Measurements from ENCODE around the gene SCN5A. TPM values are rescaled to one million over a fixed set of nuclear protein-coding genes. Genes with fewer than 3 reads are reported as not detected.

The SCN5A gene
- total RNA-seq, 1 experiment from 2014 or later = 11.5 TPM

DNA sequence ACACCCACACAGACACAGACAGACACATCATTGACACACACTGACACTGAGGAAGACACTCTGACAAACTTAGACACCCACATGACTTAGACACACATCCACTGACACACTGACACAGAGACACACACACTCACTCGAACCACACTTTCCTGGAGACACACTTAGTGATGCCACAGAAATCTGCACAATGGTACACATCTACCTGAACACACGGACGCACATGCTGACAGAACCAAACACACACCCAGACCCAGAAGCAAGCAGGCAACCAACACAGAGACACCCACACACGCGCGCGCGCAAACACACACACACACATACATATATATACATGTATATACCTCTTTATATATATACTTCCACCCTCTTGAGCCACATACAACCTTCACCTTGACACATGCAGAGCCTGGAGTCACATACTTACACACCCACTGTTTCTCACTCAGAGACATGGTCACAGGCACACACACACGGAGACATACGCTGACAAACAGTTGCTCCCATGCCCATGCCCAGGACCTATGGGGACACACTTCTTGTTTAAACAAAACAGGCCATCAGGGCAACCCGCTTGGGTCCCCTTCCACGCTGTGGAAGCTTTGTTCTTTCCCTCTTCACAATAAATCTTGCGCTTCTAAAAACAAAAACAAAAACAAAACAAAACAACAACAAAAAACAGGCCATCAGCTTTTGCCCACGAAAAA, 913 bp upstream of the SCN5A start:
- peak overlapping the region in 1 of 2 experiments; percentile 30; a peak in 1 of 4 replicates for H3K4me3 ChIP-seq (replicated peaks in 1 of 2; ENCODE audit: low read depth in 1 of 2, low read length in 2 of 2)
- no peaks in the 10 kb centered on the region for H3K9me2 ChIP-seq (ENCODE audit: insufficient read depth)
- POLR2A ChIA-PET = no interaction called here

DNA sequence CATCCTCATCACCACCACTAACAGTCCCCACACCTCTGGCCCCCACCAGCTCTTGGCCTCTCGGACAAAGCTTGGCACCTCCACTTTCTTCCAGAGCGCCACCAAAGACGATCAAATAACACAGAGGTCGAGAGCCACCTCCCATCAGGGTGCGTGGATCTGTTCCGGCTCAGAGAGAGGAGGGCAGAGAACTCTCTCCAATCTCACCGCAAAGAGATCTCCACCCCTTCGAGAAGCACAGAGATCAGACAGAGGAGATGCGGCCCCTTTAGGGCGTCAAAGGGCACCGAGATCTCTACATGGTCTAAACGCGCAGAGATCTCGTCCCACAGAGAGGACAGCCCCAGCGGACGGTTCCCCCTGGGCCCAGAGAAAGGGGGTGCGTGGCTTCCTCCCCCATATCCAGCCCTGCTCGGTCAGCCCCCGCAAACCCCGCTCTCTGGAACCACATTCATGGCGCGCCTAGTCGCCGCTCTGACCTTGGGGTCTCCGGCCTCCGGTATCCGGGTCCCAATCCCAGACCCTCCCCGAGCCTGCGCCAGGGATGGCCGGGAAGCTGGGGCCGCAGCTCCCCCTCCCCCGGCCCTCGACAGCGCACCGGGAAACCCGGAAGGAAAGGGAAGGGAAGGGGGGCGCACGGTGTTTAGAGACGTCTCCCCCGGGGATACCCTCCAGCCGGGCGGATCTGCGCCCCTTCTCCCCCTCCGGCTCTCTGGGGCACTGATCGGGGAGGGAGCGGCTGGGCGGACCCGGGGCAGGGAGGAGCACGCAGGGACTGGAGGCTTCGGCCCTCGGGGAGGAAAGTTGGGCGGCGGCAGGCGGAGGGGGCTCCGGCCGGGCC, 608 bp downstream of the SCN5A start:
- no peak overlapping the region for H2AFZ ChIP-seq (ENCODE audit: low read depth, low read length, poor library complexity, severe bottlenecking)
- POLR2A ChIA-PET = no interaction called here
- no peaks in the 10 kb centered on the region for H3K36me3 ChIP-seq (ENCODE audit: control insufficient read depth in 1 of 2, insufficient read depth in 2 of 2, low read length in 2 of 2)
- H3K4me3 ChIP-seq (replicated peaks in 1 of 2; ENCODE audit: low read depth in 1 of 2, low read length in 2 of 2) = peak overlapping the region; percentile 55 to 67
- H3K9me2 ChIP-seq (ENCODE audit: insufficient read depth) = no peaks in the 10 kb centered on the region
- no peaks in the 10 kb centered on the region for H3K79me2 ChIP-seq (ENCODE audit: insufficient read depth, low read length)
- RAD21 ChIA-PET (ENCODE audit: low non-redundant PET in 1 of 2, low total read pairs in 2 of 2, uncharacterized antibody in 2 of 2, unreplicated experiment in 2 of 2) = no interaction called here
- peaks cover 11 to 26% of the 10 kb centered on the region in 2 experiments for H3K4me1 ChIP-seq (ENCODE audit: control insufficient read depth in 1 of 2, insufficient read depth in 2 of 2, low read length in 2 of 2)
- no peaks in the 10 kb centered on the region for H3K9me3 ChIP-seq (ENCODE audit: control insufficient read depth in 1 of 2, insufficient read depth in 1 of 2, low read depth in 1 of 2, low read length in 2 of 2)
- intact Hi-C loops (cut with micrococcal nuclease) = loop anchor here (5.0 kb wide), 1 partner anchor 353 kb away; no protein-coding TSS in a partner anchor
- no peak for TF ChIP-seq ELF1 (IDR thresholded peaks at IDR 0.05; ENCODE audit: borderline replicate concordance, low read depth)
- TF ChIP-seq, protein P1, sequence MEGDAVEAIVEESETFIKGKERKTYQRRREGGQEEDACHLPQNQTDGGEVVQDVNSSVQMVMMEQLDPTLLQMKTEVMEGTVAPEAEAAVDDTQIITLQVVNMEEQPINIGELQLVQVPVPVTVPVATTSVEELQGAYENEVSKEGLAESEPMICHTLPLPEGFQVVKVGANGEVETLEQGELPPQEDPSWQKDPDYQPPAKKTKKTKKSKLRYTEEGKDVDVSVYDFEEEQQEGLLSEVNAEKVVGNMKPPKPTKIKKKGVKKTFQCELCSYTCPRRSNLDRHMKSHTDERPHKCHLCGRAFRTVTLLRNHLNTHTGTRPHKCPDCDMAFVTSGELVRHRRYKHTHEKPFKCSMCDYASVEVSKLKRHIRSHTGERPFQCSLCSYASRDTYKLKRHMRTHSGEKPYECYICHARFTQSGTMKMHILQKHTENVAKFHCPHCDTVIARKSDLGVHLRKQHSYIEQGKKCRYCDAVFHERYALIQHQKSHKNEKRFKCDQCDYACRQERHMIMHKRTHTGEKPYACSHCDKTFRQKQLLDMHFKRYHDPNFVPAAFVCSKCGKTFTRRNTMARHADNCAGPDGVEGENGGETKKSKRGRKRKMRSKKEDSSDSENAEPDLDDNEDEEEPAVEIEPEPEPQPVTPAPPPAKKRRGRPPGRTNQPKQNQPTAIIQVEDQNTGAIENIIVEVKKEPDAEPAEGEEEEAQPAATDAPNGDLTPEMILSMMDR (IDR thresholded peaks at IDR 0.05 in 2 of 3, conservative IDR thresholded peaks at IDR 0.05 in 1 of 3; ENCODE audit: borderline replicate concordance in 1 of 3, insufficient read depth in 1 of 3, low read depth in 2 of 3, low read length in 2 of 3) = no peak
- TF ChIP-seq POLR2A (IDR thresholded peaks at IDR 0.05; ENCODE audit: borderline replicate concordance, extremely low read depth, insufficient read depth, insufficient read length) = no peak
- no peak for TF ChIP-seq CBX3 (IDR thresholded peaks at IDR 0.05; ENCODE audit: low read depth)
- no peak for TF ChIP-seq RAD21 (IDR thresholded peaks at IDR 0.05; ENCODE audit: low read depth)
- TF ChIP-seq TCF7L2 (IDR thresholded peaks at IDR 0.05; ENCODE audit: borderline replicate concordance, extremely low read depth, insufficient read depth, insufficient read length) = no peak
- TF ChIP-seq YY1 (IDR thresholded peaks at IDR 0.05; ENCODE audit: extremely low read depth, insufficient replicate concordance, low read depth, low read length) = no peak
- H3K9ac ChIP-seq (ENCODE audit: low read length) = peak overlapping the region; percentile 71
- no TSS peak for BruUV-seq (replicated peaks)
- CTCF ChIA-PET = interaction anchor here (1.0 kb wide), 1 partner anchor 351 kb away, joined by 3 read pairs; no protein-coding TSS in a partner anchor
- no peaks in the 10 kb centered on the region for H4K20me1 ChIP-seq (ENCODE audit: insufficient read depth)
- ATAC-seq (peak; percentile 41), DNase-seq (ENCODE audit: low read depth, low spot score) (no peak)
- peak overlapping the region; percentile 43; the same call in 1 of the 2 replicates for H3K27ac ChIP-seq (ENCODE audit: low read depth, low read length)
- H3K27me3 ChIP-seq (ENCODE audit: insufficient read depth, low read length) = no peaks in the 10 kb centered on the region
- peak overlapping the region; percentile 91 for H3K4me2 ChIP-seq (ENCODE audit: low read length)

More for the DNA sequence above, 913 bp upstream of the SCN5A start:
- Histone ChIP-seq H3K36me3 (ENCODE audit: control insufficient read depth in 1 of 2, insufficient read depth in 2 of 2, low read length in 2 of 2) (no peaks in the 10 kb centered on the region), H3K9ac (ENCODE audit: low read length) (peak overlapping the region; percentile 51), H3K27me3 (ENCODE audit: insufficient read depth, low read length) (no peaks in the 10 kb centered on the region), H3K27ac (ENCODE audit: low read depth, low read length) (no peak overlapping the region; the same call in 1 of the 2 replicates), H4K20me1 (ENCODE audit: insufficient read depth) (no peaks in the 10 kb centered on the region), H3K79me2 (ENCODE audit: insufficient read depth, low read length) (no peaks in the 10 kb centered on the region), H3K4me1 (ENCODE audit: control insufficient read depth in 1 of 2, insufficient read depth in 2 of 2, low read length in 2 of 2) (peaks cover 11 to 26% of the 10 kb centered on the region in 2 experiments), H3K4me2 (ENCODE audit: low read length) (peak overlapping the region; percentile 91), H2AFZ (ENCODE audit: low read depth, low read length, poor library complexity, severe bottlenecking) (peak overlapping the region; percentile 47), H3K9me3 (ENCODE audit: control insufficient read depth in 1 of 2, insufficient read depth in 1 of 2, low read depth in 1 of 2, low read length in 2 of 2) (no peaks in the 10 kb centered on the region)
- intact Hi-C loops (cut with micrococcal nuclease) = loop anchor here (10.0 kb wide), 1 partner anchor 796 kb away; no protein-coding TSS in a partner anchor
- ATAC-seq (no peak), DNase-seq (ENCODE audit: low read depth, low spot score) (no peak)
- TF ChIP-seq POLR2A (IDR thresholded peaks at IDR 0.05; ENCODE audit: borderline replicate concordance, extremely low read depth, insufficient read depth, insufficient read length) (no peak), CEBPB (IDR thresholded peaks at IDR 0.05; ENCODE audit: low read depth) (no peak), FOSL1 (IDR thresholded peaks at IDR 0.05; ENCODE audit: low read depth) (no peak), SP1 (IDR thresholded peaks at IDR 0.05; ENCODE audit: low read depth) (no peak)
- no TSS peak for BruUV-seq (replicated peaks)
- CTCF ChIA-PET = interaction anchor here (1.0 to 2.2 kb wide), 4 partner anchors 12 to 154 kb away, joined by 3 to 17 read pairs (median 4); partner anchors contain the start of gene EXOG
- RAD21 ChIA-PET (ENCODE audit: low non-redundant PET in 1 of 2, low total read pairs in 2 of 2, uncharacterized antibody in 2 of 2, unreplicated experiment in 2 of 2) = interaction anchor here in 1 of 2 experiments (1.0 to 1.4 kb wide), 2 partner anchors 12 to 129 kb away, joined by 4 to 5 read pairs; no protein-coding TSS in a partner anchor
